ENCODE results near the gene VILL.

DNA sequence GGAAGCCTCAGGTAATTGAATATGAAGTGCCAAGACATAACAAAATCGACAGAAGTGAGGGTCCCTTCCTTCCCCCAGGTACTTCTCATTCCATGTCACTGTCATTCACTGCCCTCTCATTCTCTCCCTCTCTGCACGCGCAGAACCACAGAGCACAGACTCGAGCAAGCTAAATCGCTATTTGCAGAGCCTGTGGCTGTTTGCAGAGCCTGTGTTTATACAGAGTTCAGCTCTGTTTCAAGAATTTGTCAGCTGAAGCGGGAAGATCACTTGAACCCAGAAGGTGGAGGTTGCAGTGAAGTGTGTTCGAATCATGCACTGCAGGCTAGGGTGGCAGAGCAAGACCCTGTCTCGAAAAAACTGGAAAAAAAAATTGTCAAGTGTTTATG is 2.5 kb downstream of the VILL start:
- TF ChIP-seq, protein P1, sequence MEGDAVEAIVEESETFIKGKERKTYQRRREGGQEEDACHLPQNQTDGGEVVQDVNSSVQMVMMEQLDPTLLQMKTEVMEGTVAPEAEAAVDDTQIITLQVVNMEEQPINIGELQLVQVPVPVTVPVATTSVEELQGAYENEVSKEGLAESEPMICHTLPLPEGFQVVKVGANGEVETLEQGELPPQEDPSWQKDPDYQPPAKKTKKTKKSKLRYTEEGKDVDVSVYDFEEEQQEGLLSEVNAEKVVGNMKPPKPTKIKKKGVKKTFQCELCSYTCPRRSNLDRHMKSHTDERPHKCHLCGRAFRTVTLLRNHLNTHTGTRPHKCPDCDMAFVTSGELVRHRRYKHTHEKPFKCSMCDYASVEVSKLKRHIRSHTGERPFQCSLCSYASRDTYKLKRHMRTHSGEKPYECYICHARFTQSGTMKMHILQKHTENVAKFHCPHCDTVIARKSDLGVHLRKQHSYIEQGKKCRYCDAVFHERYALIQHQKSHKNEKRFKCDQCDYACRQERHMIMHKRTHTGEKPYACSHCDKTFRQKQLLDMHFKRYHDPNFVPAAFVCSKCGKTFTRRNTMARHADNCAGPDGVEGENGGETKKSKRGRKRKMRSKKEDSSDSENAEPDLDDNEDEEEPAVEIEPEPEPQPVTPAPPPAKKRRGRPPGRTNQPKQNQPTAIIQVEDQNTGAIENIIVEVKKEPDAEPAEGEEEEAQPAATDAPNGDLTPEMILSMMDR (IDR thresholded peaks at IDR 0.05): no peak
- TF ChIP-seq POLR2A (IDR thresholded peaks at IDR 0.05) (no peak), EP300 (IDR thresholded peaks at IDR 0.05) (no peak), POLR2AphosphoS5 (IDR thresholded peaks at IDR 0.05) (no peak)

All from gastroesophageal sphincter (tissue), 3 donors.